AG04450 (cell line): ENCODE measurements around the gene PAM16. TPM values are rescaled to one million over a fixed set of nuclear protein-coding genes. Genes with fewer than 3 reads are reported as not detected.

Experiments used
- CTCF ChIA-PET: fragments of 300-600, 350-600 bp; formaldehyde crosslinking; extraction: SDS; loops from one replicate; lab custom pipeline; 2022; ENCODE audit warnings: antibody characterized with exemption, inconsistent platforms; lab: Charles Lee
- POLR2A ChIA-PET: fragments of 350-600 bp; formaldehyde crosslinking; extraction: SDS; loops from one replicate; lab custom pipeline; 2021; ENCODE audit warnings: antibody characterized with exemption, inconsistent platforms; lab: Yijun Ruan, JAX
- DNase-seq: peaks from one replicate; pipeline ENCODE4 v3.0.0-alpha.2; 2011; ENCODE audit warnings: low read depth, low spot score
- H3K27ac ChIP-seq: one replicate; pipeline ENCODE4 v1.5.1; 2012; ENCODE audit warnings: low read depth, low read length, control low read depth
- H3K27me3 ChIP-seq: one replicate; pipeline ENCODE4 v1.6.0; 2012; ENCODE audit warnings: low read length; ENCODE audit not compliant: control insufficient read depth, insufficient read depth
- H3K4me3 ChIP-seq: 2 replicates; pipeline ENCODE4 v1.5.1; 2011; ENCODE audit warnings: mild to moderate bottlenecking, low read depth, low read length, control low read depth
- H3K9me3 ChIP-seq: 2 replicates; pipeline ENCODE4 v1.5.1; 2012; ENCODE audit warnings: low read length; ENCODE audit not compliant: control insufficient read depth, insufficient read depth
- polyA plus RNA-seq: library from polyadenylated mRNA; depleted of rRNA; stranded (reverse); fragments of >200 nt; gene quantifications from 2 replicates; pipeline ENCODE4 v1.2.3, GENCODE V29; 2011
- TF ChIP-seq, protein P1 (sequence below): IDR thresholded peaks from 2 replicates; pipeline ENCODE4 v1.5.1; 2011; ENCODE audit warnings: low read depth, low read length, control low read depth, inconsistent platforms

Gene PAM16
- polyA plus RNA-seq, 1 experiment: 18.4 TPM

DNA sequence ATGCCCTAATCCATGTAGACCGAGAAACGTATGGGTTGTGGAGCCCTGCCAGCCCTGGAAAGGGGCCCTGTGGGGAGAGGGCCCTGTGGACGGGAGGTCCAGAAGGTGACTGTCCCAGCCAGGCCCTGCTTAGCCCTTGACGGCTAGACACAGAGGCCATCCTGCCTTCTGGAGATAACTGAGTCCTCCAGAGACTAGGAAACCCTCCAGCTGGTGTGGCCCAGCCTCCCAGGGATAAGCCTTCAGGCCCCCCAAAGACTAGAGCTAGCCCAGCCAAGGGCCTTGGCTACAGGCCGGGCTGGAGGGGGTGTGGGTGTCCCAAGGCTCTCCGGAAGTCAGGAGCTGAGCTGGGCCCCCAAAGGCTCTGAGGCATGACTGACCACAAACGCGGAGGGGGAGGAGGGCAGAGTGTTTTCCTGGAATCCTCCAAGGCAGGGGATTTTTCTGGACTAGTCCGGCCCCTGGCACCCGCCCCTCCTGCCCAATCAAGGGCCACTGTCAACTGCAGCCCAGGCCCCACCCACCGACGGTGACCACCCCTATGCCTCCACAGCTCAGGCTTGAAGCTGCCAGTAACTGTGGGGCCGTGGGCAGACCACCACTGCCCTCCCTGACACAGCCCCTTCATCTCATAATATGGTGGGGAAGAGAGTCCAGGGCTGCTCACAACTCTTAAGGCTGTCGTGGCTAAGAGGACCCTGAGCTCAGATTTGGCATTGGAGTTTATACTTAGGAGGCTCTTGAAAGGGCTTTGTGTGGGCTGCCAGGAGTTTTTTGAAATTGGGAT is 19.6 kb upstream of the PAM16 start:
- Histone ChIP-seq H3K27ac (peak overlapping the region; percentile 90), H3K27me3 (no peaks in the 10 kb centered on the region), H3K4me3 (peak overlapping the region; percentile 13; the same call in 1 of the 2 replicates), H3K9me3 (no peaks in the 10 kb centered on the region; the same call in 1 of the 2 replicates)
- ChIA-PET CTCF (interaction anchor here (1.2 to 8.3 kb wide), 3 partner anchors 12 to 117 kb away, joined by 3 to 78 read pairs (median 10); no protein-coding TSS in a partner anchor), POLR2A (interaction anchor here (0.6 to 2.8 kb wide), 9 partner anchors 8 to 47 kb away, joined by 3 to 8 read pairs (median 4); partner anchors contain the start of gene PAM16)
- TF ChIP-seq, protein P1, sequence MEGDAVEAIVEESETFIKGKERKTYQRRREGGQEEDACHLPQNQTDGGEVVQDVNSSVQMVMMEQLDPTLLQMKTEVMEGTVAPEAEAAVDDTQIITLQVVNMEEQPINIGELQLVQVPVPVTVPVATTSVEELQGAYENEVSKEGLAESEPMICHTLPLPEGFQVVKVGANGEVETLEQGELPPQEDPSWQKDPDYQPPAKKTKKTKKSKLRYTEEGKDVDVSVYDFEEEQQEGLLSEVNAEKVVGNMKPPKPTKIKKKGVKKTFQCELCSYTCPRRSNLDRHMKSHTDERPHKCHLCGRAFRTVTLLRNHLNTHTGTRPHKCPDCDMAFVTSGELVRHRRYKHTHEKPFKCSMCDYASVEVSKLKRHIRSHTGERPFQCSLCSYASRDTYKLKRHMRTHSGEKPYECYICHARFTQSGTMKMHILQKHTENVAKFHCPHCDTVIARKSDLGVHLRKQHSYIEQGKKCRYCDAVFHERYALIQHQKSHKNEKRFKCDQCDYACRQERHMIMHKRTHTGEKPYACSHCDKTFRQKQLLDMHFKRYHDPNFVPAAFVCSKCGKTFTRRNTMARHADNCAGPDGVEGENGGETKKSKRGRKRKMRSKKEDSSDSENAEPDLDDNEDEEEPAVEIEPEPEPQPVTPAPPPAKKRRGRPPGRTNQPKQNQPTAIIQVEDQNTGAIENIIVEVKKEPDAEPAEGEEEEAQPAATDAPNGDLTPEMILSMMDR: no peak
- peak; percentile 65 for DNase-seq

DNA sequence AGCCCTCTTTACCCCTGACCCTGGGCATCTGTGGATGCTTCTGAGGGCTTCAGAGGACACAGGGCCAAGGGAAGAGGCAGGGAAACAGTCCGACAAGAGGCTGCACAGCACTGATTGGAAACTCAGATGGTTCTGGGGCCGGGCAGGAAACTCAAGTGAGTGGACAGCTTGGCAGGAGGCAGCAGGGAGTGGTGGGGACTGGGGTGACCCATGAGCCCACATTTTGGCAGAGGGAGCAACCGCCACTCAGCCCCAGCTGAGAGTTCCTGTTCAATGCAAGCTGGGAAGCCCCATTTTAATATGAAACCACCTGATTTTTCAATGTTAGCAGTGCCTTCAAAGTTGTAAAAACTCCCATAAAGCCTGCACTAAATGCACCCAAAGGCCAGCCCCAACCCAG is 19.0 kb upstream of the PAM16 start:
- Histone ChIP-seq H3K4me3 (no peak overlapping the region), H3K27ac (peak overlapping the region; percentile 90), H3K27me3 (no peaks in the 10 kb centered on the region), H3K9me3 (no peaks in the 10 kb centered on the region; the same call in 1 of the 2 replicates)
- no peak for DNase-seq
- ChIA-PET POLR2A (interaction anchor here (0.9 to 2.8 kb wide), 6 partner anchors 9 to 40 kb away, joined by 3 to 8 read pairs (median 6); partner anchors contain the start of gene PAM16), CTCF (interaction anchor here (1.4 to 8.3 kb wide), 3 partner anchors 11 to 33 kb away, joined by 10 to 78 read pairs (median 11); no protein-coding TSS in a partner anchor)
- TF ChIP-seq, protein P1: no peak

DNA sequence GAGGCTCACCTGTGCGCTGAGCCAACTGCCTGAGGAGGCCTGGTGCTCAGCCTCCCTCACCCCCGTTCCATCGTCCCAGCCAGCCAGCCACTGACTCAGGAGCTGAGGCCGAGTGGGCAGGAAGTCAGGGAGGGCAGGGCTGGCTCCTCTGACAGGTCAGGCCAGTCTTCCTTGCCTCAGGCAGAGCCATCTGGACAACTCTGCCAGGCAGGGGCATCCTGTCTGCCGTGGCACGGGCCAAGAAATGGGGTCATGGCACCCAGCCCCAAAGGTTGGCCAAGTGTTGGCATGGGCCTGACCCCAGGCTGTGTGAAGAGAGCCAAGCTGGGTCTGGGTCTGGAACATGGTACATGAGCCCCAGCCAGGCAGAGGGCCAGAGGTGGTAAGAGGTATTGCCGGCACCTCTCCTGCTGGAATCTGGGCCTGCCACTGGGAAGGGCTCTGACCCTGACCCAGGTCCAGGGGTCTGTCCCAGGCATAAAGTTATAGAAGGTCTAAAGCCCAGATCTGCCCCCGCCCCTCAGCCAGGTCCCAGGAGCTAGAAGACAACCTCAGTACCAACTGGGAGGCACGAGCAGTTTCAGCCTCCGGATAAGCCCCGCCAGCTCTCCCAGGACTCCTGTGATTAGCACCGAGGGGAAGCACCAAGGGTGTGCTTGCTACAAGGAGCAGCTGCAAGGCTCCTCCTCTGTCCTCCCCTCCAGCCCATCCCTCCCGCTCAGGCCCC is 18.0 kb upstream of the PAM16 start:
- TF ChIP-seq, protein P1: no peak
- ChIA-PET CTCF (interaction anchor here (1.7 to 8.3 kb wide), 2 partner anchors 10 to 34 kb away, joined by 11 to 78 read pairs; no protein-coding TSS in a partner anchor), POLR2A (interaction anchor here (0.5 to 2.8 kb wide), 5 partner anchors 17 to 1210 kb away, joined by 3 to 8 read pairs (median 3); no protein-coding TSS in a partner anchor)
- H3K4me3 ChIP-seq: no peak overlapping the region
- H3K9me3 ChIP-seq: no peaks in the 10 kb centered on the region; the same call in 1 of the 2 replicates
- DNase-seq: no peak
- H3K27me3 ChIP-seq: no peaks in the 10 kb centered on the region
- H3K27ac ChIP-seq: no peak overlapping the region

DNA sequence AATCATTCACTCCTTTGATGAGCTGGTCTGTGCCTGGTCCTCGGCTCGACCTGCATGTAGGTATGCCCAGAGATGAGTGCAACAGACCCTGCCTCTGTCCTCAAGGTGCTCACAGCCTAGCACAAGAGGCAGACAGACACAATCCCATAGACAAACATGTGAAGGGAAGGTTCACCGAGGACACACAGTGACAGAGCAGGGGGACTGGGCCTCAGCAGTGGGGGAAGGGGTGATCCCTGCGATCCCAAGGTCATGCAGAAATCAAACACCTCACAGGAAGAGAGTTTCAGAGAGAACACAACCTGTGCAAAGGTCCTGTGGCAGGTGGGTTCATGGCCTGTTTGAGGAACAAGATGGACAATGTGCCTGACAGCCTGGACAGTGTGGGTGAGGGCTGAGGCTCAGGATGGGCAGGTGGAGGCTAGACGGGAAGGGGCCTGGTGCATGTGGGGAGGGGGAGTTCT is 16.3 kb upstream of the PAM16 start:
- H3K9me3 ChIP-seq: no peaks in the 10 kb centered on the region; the same call in 1 of the 2 replicates
- no peak overlapping the region for H3K27ac ChIP-seq
- ChIA-PET POLR2A (no interaction called here), CTCF (interaction anchor here (8.3 kb wide), 1 partner anchor 36 kb away, joined by 78 read pairs; no protein-coding TSS in a partner anchor)
- H3K27me3 ChIP-seq: no peaks in the 10 kb centered on the region
- DNase-seq: no peak
- TF ChIP-seq, protein P1: no peak
- H3K4me3 ChIP-seq: no peak overlapping the region
